A204.1 (cell line): ENCODE measurements around the gene GNPAT.

Experiments
- FAIRE-seq: peaks from 2 replicates; lab custom pipeline; 2012; peaks lifted over from hg19 to GRCh38; lab: Jason Lieb, UNC

The GNPAT gene

DNA sequence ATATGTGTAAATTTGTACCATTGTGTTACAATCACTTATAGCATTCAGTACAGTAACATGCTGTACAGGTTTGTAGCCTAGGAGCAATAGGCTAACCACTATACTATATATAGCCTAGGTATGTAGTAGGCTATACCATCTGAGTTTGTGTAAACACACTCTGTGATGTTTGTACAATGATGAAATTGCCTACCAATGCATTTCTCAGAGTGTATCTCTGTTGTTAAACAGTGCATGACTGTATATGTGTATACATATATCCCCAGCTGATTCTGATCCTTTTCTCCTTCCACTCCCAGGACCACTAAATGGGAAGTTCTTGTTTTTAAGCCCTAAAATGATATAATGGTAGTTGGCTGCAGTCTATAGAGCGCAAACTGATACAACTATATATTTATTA is 7.8 kb downstream of the GNPAT start:
- no peak for FAIRE-seq

DNA sequence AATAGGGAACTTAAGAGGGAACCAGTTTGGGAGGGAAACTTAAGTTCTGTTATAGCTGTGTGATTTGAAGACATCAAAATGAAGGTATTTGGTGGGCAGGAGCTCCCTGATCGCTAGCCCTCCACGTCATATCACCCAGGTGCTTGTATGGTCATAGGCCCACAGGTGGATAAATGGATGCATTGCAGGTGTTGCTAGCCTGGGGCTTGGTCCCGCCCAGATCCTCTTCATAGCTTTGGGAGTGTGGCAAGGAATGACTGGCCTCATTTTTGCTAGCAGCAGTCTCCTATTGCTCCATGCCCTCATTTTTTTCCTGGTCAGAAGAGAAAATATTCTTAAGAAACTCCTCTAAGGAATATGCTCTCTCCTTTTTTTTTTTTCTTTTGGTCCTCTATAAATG is 11.3 kb downstream of the GNPAT start:
- FAIRE-seq = no peak

DNA sequence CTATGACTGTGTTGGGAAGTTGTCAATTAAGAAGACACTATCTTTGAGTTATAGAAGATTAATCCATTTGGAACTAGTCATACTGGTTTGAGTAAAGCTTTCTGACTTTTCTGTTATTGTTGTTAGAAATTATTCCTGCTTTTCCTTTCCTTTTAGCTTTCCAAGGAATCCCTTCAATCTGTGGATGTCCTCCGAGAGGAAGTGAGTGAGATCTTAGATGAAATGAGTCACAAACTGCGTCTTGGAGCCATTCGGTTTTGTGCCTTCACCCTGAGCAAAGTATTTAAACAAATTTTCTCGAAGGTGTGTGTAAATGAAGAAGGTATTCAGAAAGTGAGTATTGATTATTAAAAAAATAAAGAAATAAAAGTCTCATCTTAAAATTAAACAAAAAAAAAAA is 19.3 kb downstream of the GNPAT start:
- FAIRE-seq = no peak

DNA sequence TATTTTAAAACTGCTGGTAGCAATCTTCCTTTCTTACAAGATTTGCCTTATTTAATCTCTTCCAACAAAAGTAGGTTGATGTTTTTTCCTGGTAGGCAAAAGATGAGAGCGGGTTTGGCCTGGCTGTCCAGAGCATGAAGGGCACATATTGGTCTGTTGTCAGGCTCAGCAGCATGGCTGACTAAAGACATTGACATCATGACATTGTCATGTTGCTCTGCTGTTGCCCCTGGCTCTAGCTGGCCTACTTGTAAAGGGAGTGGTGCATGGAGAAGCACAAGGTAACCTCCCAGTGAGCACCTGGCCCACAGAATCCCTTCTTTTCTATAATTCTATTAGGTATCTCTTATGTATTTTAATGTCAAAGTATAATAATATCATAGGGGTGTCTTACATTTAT is 23.6 kb downstream of the GNPAT start:
- FAIRE-seq = no peak

DNA sequence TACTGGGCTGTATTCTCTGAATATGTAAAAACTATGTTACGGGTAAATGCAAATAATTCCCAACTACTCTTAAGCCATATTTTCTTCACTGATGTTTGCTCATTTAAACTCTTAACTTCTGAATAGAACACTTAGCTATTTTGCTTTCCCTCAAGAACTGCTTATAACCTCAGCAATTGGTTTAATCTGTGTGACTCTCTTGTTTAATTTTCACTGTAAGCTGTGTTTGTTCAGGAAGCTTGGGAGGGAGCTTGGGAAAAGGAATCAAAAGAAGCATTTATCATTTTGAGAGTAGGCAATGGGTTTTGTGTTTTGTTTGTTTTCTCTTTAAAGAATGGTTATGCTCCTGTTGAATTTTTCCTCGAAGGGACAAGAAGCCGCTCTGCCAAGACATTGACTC is 24.4 kb downstream of the GNPAT start:
- no peak for FAIRE-seq

DNA sequence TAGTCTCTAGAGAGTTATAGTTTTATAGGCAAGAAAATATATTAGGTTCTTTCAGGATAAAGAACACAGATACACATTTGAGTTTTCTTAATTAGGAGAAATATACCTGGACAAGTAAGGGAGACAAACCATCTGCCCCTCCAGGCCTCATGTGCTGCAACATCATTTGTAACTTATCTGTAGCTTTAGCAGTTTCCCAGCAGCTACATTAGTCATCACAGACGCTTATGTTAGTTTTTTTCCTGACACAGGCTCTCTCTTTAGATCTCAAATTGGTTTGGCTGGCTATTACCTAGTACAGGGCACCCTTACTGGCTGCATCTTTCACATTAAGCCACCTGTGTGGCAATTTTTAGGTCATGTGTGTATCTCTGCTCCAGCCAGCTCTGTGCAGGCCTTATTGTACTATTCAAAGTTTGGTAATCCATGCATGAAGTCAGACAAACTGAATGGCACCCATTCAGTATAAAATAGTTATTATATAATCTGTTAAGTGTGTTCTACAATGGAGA is 25.9 kb downstream of the GNPAT start:
- no peak for FAIRE-seq

DNA sequence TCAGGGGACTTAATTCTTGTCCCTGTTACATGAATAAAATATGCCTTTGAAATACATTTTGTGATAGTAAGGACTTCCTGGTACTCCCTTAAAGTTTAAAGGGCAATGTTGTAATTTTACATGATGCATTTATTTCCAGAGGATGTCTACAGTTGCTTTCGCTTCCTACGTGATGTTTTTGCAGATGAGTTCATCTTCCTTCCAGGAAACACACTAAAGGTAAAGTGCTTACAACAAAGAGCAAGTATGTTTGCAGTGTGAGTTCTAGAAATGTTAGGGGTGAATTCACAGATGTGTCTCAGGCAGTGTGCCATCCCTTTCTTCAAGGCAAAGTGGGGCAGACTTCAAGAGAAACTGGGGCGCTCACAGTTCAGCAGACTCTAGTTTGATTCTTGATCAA is 31.2 kb downstream of the GNPAT start:
- FAIRE-seq = no peak

DNA sequence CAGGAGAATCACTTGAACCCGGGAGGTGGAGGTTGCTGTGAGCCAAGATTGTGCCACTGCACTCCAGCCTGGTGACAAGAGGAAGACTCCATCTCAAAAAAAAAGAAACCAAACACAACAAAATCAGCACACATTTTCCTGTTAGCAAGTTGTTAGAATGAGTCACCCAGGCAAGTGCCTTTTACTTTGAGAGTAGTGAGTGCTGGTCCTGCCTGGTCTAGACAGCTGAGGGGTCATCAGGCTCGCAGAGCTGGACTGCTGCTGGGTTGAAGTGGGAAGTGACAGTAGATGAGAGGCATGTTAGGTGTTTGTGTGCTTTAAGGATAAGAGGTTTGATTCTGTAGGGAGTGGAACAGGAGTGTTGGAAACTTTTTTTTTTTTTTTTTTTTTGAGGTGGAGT is 31.9 kb downstream of the GNPAT start:
- FAIRE-seq = no peak

GRCh38 chr1:231274119-231274825 is 33.3 kb downstream of the GNPAT start:
- no peak for FAIRE-seq

DNA sequence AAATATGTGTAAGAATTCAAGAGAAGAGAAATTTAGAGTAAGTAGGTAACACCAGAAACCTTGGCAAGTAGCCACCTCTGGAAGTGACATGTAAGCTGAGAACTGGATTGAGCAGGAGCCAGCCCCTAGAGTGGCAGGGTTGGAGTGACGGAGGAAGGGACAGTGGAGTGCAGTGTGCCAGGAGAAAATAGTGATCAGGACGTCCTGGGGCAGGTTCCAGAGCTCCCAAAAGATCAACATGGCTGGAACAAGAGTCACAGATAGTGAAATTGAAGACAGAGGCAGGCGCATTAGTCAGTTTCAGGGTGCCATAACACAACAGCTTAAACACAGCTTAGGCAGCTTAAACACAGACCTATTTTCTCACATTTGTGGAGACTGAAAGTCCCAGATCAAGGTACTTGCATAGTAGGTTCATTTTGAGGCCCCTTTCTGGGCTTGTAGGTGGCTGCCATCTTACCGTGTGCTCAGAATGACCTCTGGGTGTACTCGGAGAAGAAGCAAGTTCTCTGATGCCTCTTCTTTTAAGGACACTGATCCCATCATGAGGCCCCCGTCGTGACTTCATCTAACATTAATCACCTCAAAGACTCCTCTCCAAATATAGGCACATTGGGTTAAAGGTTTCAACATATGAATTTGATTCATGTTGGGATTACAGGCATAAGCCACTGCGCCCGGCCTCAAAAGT is 37.2 kb downstream of the GNPAT start:
- FAIRE-seq = no peak

DNA sequence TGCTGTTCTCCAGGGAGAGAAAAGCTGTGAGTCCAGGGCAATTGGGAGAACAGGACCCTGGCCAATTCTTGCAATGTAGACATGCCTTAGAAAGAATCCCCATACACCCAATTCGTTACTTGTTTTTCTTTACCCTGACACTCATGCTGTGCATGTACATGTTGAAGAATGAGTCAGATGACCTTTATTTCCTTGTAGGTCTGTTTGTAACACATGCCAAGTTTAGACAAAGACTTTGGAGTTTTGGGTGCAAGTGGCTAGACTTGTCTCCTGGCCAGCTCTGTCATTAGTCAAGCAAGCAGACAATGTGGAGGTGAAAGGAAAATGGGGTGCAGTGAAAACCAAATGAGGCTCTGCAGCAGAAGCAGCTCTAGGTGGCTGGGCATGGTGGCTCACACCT is 38.1 kb downstream of the GNPAT start:
- no peak for FAIRE-seq

DNA sequence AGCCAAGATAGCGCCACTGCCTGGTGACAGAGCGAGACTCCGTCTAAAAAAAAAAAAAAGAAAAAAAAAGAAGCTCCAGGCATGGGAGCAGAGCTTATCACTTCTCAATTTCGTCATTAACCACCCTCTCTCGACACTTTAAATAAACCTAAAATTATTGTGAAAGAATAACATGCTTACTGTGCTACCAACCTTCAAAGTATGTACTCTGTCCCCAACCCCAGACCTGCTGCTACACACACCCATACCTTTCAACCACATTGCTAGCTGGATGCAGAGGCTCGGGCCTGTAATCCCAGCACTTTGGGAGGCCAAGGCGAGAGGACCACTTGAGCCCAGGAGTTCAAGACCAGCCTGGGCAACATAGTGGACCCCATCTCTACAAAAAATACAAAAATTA is 38.7 kb downstream of the GNPAT start:
- FAIRE-seq = no peak

DNA sequence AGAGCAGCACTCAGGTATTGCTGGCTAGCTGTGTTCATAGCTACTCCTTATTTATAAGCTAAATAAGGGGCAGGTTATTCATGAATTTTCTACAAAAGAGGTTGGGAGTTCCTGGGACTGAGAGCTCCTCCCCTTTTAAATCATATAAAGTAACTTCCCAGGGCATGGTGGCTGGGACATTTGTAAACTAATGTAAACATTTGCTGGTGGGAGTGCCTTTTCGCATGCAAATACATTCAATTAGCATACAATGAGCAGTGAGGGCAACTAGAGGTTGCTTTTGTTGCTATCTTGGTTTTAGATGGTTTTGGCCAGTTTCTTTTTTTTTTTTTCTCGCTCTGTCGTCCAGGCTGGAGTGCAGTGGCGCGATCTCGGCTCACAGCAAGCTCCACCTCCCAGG is 43.4 kb downstream of the GNPAT start:
- FAIRE-seq = no peak

GRCh38 chr1:231286603-231287002 is 45.6 kb downstream of the GNPAT start:
- FAIRE-seq = no peak

- no peak for FAIRE-seq
Observed at GRCh38 chr1:231295938-231296337, 54.9 kb downstream of the GNPAT start.

- FAIRE-seq = no peak
Observed at GRCh38 chr1:231301990-231302389, 61.0 kb downstream of the GNPAT start.

DNA sequence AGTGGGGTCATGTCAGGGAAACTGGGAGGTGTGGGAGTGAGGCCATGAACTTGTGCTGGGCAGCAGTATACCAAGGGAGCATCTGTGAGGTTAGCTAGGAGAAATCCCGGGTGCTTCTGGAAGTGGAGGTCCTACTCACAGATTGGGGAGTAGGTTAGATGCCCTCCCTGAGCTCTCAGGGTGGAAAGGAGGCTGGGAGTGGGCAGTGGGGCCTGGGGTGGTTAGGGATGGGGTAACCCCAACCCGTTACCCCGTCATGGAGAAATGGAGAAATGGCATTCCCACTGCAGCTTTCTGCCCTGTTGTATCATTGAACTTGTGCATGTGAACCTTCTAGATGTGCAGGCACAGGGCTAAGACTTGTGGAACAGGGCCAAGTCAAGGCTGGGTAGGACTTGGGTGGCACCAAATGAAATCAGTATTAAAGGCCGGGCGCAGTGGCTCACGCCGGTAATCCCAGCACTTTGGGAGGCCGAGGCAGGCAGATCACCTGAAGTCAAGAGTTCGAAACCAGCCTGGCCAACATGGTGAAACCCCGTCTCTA is 69.5 kb downstream of the GNPAT start:
- FAIRE-seq = no peak

- no peak for FAIRE-seq
Observed at GRCh38 chr1:231311720-231312431, 70.9 kb downstream of the GNPAT start.

GRCh38 chr1:231312432-231312788 is 71.4 kb downstream of the GNPAT start:
- no peak for FAIRE-seq

GRCh38 chr1:231313661-231314060 is 72.6 kb downstream of the GNPAT start:
- no peak for FAIRE-seq

- FAIRE-seq = no peak
Observed at GRCh38 chr1:231315887-231316286, 74.9 kb downstream of the GNPAT start.

DNA sequence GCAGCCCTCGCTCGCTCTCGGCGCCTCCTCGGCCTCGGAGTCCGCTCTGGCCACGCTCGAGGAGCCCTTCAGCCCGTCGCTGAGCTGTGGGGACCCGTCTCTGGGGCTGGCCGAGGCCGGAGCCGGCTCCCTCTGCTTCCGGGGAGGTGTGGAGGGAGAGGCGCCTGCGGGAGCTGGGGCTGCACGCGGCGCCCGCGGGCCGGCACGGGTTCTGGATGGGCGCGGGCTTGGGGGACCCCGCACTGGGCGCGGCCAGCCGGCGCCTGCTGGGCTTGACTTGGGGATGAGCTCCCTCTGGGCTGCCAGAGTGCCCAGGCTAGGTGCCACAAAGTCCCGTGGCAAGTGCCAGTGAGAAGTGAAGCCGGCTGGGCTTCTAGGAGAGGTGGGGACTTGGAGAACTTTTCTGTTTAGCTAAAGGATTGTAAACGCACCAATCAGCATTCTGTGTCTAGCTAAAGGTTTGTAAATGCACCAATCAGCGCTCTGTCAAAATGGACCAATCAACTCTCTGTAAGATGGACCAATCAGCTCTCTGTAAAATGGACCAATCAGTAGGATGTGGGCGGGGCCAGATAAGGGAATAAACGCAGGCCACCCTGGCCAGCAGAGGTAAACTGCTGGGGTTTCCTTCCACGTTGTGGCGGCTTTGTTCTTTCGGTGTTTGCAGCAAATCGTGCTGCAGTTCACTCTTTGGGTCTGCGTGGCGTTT is 76.4 kb downstream of the GNPAT start:
- FAIRE-seq = no peak

- no peak for FAIRE-seq
Observed at GRCh38 chr1:231318015-231318355, 77.0 kb downstream of the GNPAT start.
